Pancreas (tissue), 10 donors: ENCODE results near the gene NPM1. TPM values are rescaled to one million over a fixed set of nuclear protein-coding genes. Genes with fewer than 3 reads are reported as not detected.

Experiments
- ATAC-seq, 4 donors: fragments of 200-7000 bp; cut with Tn5 transposase; one replicate each; pipeline versions ENCODE4 v1.8.0 to v1.9.1; 2020; ENCODE audit warnings: mild to moderate bottlenecking in 4 of 4, moderate library complexity in 4 of 4
- DNase-seq, 6 donors: peaks; one replicate each; pipeline ENCODE4 v3.0.0-alpha.2; 2020
- FAIRE-seq: peaks from 2 replicates; lab custom pipeline; 2012; peaks lifted over from hg19 to GRCh38; lab: Jason Lieb, UNC
- H3K27ac ChIP-seq, 4 donors: fragments of 200-600 bp; sonication (generic); 1 replicate in 3 of 4; 2 replicates in 1 of 4; pipeline versions ENCODE4 v1.5.0 to v1.8.0; 2020
- H3K27me3 ChIP-seq, 4 donors: fragments of 200-600 bp; one replicate each; pipeline ENCODE4 v1.8.0; 2021
- H3K36me3 ChIP-seq, 3 donors: fragments of 200-600 bp; sonication (generic) in 1 of 3; one replicate each; pipeline versions ENCODE4 v1.5.0 to v1.8.0; 2020 to 2021
- H3K4me1 ChIP-seq, 3 donors: fragments of 200-600 bp; one replicate each; pipeline ENCODE4 v1.8.0; 2021
- H3K4me3 ChIP-seq, 4 donors: fragments of 200-600 bp; sonication (generic) in 2 of 4; one replicate each; pipeline versions ENCODE4 v1.5.0 to v1.8.0; 2020 to 2021
- H3K9me3 ChIP-seq, 4 donors: fragments of 200-600 bp; one replicate each; pipeline ENCODE4 v1.8.0; 2021
- CTCF ChIP-seq, 4 donors: fragments of 200-600 bp; sonication (generic) in 3 of 4; IDR thresholded peaks; one replicate each; pipeline versions ENCODE4 v1.5.0 to v1.8.0; 2021; ENCODE audit warnings: antibody characterized with exemption in 4 of 4
- WGBS, 2 donors: extraction: QIAGEN DNeasy Blood & Tissue Kit; methylation state at CpG; one replicate each; pipeline ENCODE4 v1.1.7; 2013; 5-methylcytosine and 5-hydroxymethylcytosine counted together
- intact Hi-C, 3 donors: fragments of 100-400 bp; cut with DNase I; formaldehyde crosslinking; loops; one replicate each; pipeline versions ENCODE4 v1.11.1 to v1.14.2; 2022
- polyA plus RNA-seq, 2 donors: library from polyadenylated mRNA; stranded (reverse); fragments of 200-250 nt; gene quantifications; one replicate each; pipeline ENCODE4 v1.2.3, GENCODE V29; 2013
- total RNA-seq, 6 donors: library from RNA; stranded (reverse); fragmentation: NEBNext Ultra II Directional in 4 of 6; extraction: Animal tissue kit (Norgen Biotek cat#: 25700) in 4 of 6; gene quantifications; one replicate each; pipeline versions ENCODE4 v1.2.1 to v1.2.4, GENCODE V29; 2021 to 2023
- donor health status: healthy with polysubstance abuse.
- donor health status: DM: no; HTN: no; CAD: no; lungs with moderate emphysema.
- donor health status: DM: no; HTN: no; CAD: no.
- donor health status: control.
- donor health status: control.
- donor health status: Bipolar disorder and iron deficiency.
- donor health status: DM: yes; HTN: yes; CAD: no.
- donor health status: DM: no; HTN: no; CAD: no.
- donor health status: DM: no; HTN: no; CAD: no.
- donor health status: DM: yes; HTN: yes; CAD: no.

Gene NPM1
- total and polyA plus RNA-seq, 8 donors: 412 to 942 (median 682) TPM

- ATAC-seq (no peak), DNase-seq (peak in 1 of 6 donors; percentile 19), FAIRE-seq (no peak)
- Histone ChIP-seq H3K27me3 (no peaks in the 10 kb centered on the region), H3K9me3 (no peaks in the 10 kb centered on the region), H3K36me3 (no peaks in the 10 kb centered on the region), H3K4me1 (peaks cover 0 to 13% (median 3%) of the 10 kb centered on the region in 3 donors), H3K4me3 (no peak overlapping the region), H3K27ac (no peak overlapping the region)
- TF ChIP-seq CTCF (IDR thresholded peaks at IDR 0.05): no peak
- WGBS, 2 donors: 96 to 98% methylated on average over 25 of the region's 25 CpGs
- intact Hi-C loops: no loop called here
Observed at GRCh38 chr5:171386006-171386671, 1.5 kb upstream of the NPM1 start.

- WGBS, 2 donors: 4 to 9% methylated on average over 20 of the region's 20 CpGs
- TF ChIP-seq CTCF (IDR thresholded peaks at IDR 0.05): no peak
- H3K4me1 ChIP-seq: peaks cover 0 to 17% (median 3%) of the 10 kb centered on the region in 3 donors
- peaks cover 0 to 6% (median 0%) of the 10 kb centered on the region in 3 donors for H3K36me3 ChIP-seq
- DNase-seq (no peak), FAIRE-seq (no peak), ATAC-seq (no peak)
- H3K27me3 ChIP-seq: no peaks in the 10 kb centered on the region
- peak overlapping the region; percentile 30 to 90 (median 62) for H3K4me3 ChIP-seq
- peak overlapping the region; percentile 74 to 88 (median 80) for H3K27ac ChIP-seq
- intact Hi-C loops: no loop called here
- H3K9me3 ChIP-seq: no peaks in the 10 kb centered on the region
Observed at GRCh38 chr5:171386861-171387344, 746 bp upstream of the NPM1 start.

- DNase-seq: peak; percentile 64 to 91 (median 78)
- WGBS, 2 donors: 1% methylated on average over 56 of the region's 56 CpGs
- Histone ChIP-seq H3K4me1 (peaks cover 0 to 17% (median 3%) of the 10 kb centered on the region in 3 donors), H3K27me3 (no peaks in the 10 kb centered on the region), H3K9me3 (no peaks in the 10 kb centered on the region), H3K4me3 (peak overlapping the region; percentile 74 to 90 (median 88)), H3K27ac (peak overlapping the region; percentile 69 to 88 (median 78)), H3K36me3 (peaks cover 0 to 18% (median 0%) of the 10 kb centered on the region in 3 donors)
- intact Hi-C loops: no loop called here
- no peak for FAIRE-seq
- ATAC-seq: peak; percentile 60 to 74 (median 63)
- TF ChIP-seq CTCF (IDR thresholded peaks at IDR 0.05): no peak
Observed at GRCh38 chr5:171387970-171388815, 544 bp downstream of the NPM1 start.

GRCh38 chr5:171388816-171389168 is 1.1 kb downstream of the NPM1 start:
- FAIRE-seq (no peak), ATAC-seq (no peak), DNase-seq (no peak)
- intact Hi-C loops: no loop called here
- H3K36me3 ChIP-seq: peaks cover 0 to 23% (median 0%) of the 10 kb centered on the region in 3 donors
- no peak for TF ChIP-seq CTCF (IDR thresholded peaks at IDR 0.05)
- peak overlapping the region; percentile 74 to 90 (median 88) for H3K4me3 ChIP-seq
- H3K4me1 ChIP-seq: peaks cover 0 to 17% (median 3%) of the 10 kb centered on the region in 3 donors
- WGBS, 2 donors: 3 to 5% methylated on average over 14 of the region's 14 CpGs
- H3K27ac ChIP-seq: peak overlapping the region in 2 of 4 donors; percentile 84 to 88
- no peaks in the 10 kb centered on the region for H3K9me3 ChIP-seq
- no peaks in the 10 kb centered on the region for H3K27me3 ChIP-seq
